GM12878 (cell line): ENCODE results near the gene ANKS4B. TPM values are rescaled to one million over a fixed set of nuclear protein-coding genes. Genes with fewer than 3 reads are reported as not detected.

ENCODE experiments used
- ATAC-seq: fragments of 200-7000 bp; cut with Tn5 transposase; 3 replicates; pipeline ENCODE4 v1.9.1; 2020; ENCODE audit warnings: mild to moderate bottlenecking, moderate library complexity
- BruUV-seq: library from RNA; stranded (reverse); fragments of 400-500 nt; replicated peaks from 2 replicates; lab custom pipeline; 2021; lab: Mats Ljungman, UMichigan
- CTCF ChIA-PET: fragments of 300-600 bp; sonication (Branson Sonifier 250); formaldehyde crosslinking; extraction: SDS; loops from one replicate; lab custom pipeline; 2021; ENCODE audit warnings: inconsistent platforms; lab: Yijun Ruan, JAX
- POLR2A ChIA-PET: fragments of 350-600 bp; formaldehyde crosslinking; extraction: SDS; loops from one replicate; lab custom pipeline; 2021; ENCODE audit warnings: inconsistent platforms; lab: Charles Lee
- RAD21 ChIA-PET: fragments of 300-600 bp; sonication (Branson Sonifier 250); formaldehyde crosslinking; loops from one replicate; lab custom pipeline; 2023; ENCODE audit warnings: antibody characterized with exemption; ENCODE audit not compliant: unreplicated experiment; lab: Charles Lee
- SMC1A ChIA-PET: fragments of 300-600 bp; sonication (Branson Sonifier 250); formaldehyde crosslinking; loops from one replicate; lab custom pipeline; 2023; ENCODE audit not compliant: unreplicated experiment, uncharacterized antibody; lab: Charles Lee
- DNase-seq: peaks from one replicate; pipeline ENCODE4 v3.0.0-alpha.2; 2011; ENCODE audit warnings: low read depth, low spot score
- FAIRE-seq: peaks from 3 replicates; lab custom pipeline; 2011; peaks lifted over from hg19 to GRCh38; lab: Jason Lieb, UNC
- H2AFZ ChIP-seq: 2 replicates; pipeline ENCODE4 v1.6.0; 2011; ENCODE audit warnings: low read depth, low read length, control low read depth; ENCODE audit not compliant: control insufficient read depth
- H3K27ac ChIP-seq: 2 replicates; pipeline ENCODE4 v1.5.1; 2011; ENCODE audit warnings: control low read depth; ENCODE audit not compliant: control insufficient read depth, insufficient read depth
- H3K27me3 ChIP-seq, 2 experiments: replicated peaks in 1 of 2; 2 replicates each; pipeline versions ENCODE4 v1.6.0 to v1.6.1; 2011; ENCODE audit warnings: low read length in 1 of 2; ENCODE audit not compliant: control insufficient read depth in 2 of 2, insufficient read depth in 2 of 2
- H3K36me3 ChIP-seq, 2 experiments: 2 replicates each; pipeline ENCODE4 v1.5.1; 2011; ENCODE audit warnings: low read length in 1 of 2; ENCODE audit not compliant: control insufficient read depth in 2 of 2, insufficient read depth in 2 of 2
- H3K4me1 ChIP-seq: 2 replicates; pipeline ENCODE4 v1.6.1; 2011; ENCODE audit warnings: mild to moderate bottlenecking, low read length, moderate library complexity, mixed read lengths; ENCODE audit not compliant: control insufficient read depth, insufficient read depth
- H3K4me2 ChIP-seq: 2 replicates; pipeline ENCODE4 v1.6.0; 2011; ENCODE audit warnings: control low read depth; ENCODE audit not compliant: control insufficient read depth, insufficient read depth
- H3K4me3 ChIP-seq: fragments of 200-600 bp; sonication (generic); 2 replicates; pipeline ENCODE4 v1.5.1; 2016
- H3K79me2 ChIP-seq: 2 replicates; pipeline ENCODE4 v1.6.0; 2011; ENCODE audit warnings: low read length; ENCODE audit not compliant: control insufficient read depth, insufficient read depth
- H3K9ac ChIP-seq: 2 replicates; pipeline ENCODE4 v1.8.0; 2011; ENCODE audit warnings: low read length, control low read depth, mixed read lengths; ENCODE audit not compliant: control insufficient read depth, insufficient read depth
- H3K9me3 ChIP-seq: replicated peaks from 3 replicates; pipeline ENCODE4 v1.5.1; 2011; ENCODE audit warnings: mild to moderate bottlenecking, low read length; ENCODE audit not compliant: control insufficient read depth, insufficient read depth
- H4K20me1 ChIP-seq: 2 replicates; pipeline ENCODE4 v1.6.0; 2011; ENCODE audit not compliant: control insufficient read depth, insufficient read depth
- CBX3 ChIP-seq: fragments of 200-600 bp; sonication (generic); IDR thresholded peaks from 2 replicates; pipeline ENCODE4 v1.6.1; 2016; ENCODE audit warnings: low read depth, borderline replicate concordance
- CREB1 ChIP-seq: IDR thresholded peaks from 2 replicates; pipeline ENCODE4 v1.6.1; 2012; ENCODE audit warnings: low read depth, mild to moderate bottlenecking, inconsistent platforms
- FOXM1 ChIP-seq: IDR thresholded peaks from 2 replicates; pipeline ENCODE4 v1.6.1; 2012; ENCODE audit warnings: low read depth, mild to moderate bottlenecking, inconsistent platforms, low read length, moderate library complexity
- HDGF ChIP-seq: fragments of 450-650 bp; IDR thresholded peaks from 2 replicates; pipeline ENCODE4 v1.6.1; 2016; ENCODE audit warnings: antibody characterized with exemption
- JUNB ChIP-seq: IDR thresholded peaks from 2 replicates; pipeline ENCODE4 v1.6.1; 2016; ENCODE audit warnings: antibody characterized with exemption, mild to moderate bottlenecking
- JUND ChIP-seq: IDR thresholded peaks from 2 replicates; pipeline ENCODE4 v1.6.1; 2012; ENCODE audit warnings: low read depth, mild to moderate bottlenecking, low read length, improper control_type of control experiment, moderate library complexity
- LARP7 ChIP-seq: fragments of 450-650 bp; IDR thresholded peaks from 2 replicates; pipeline ENCODE4 v1.6.1; 2017; ENCODE audit warnings: mild to moderate bottlenecking
- NFIC ChIP-seq: IDR thresholded peaks from 2 replicates; pipeline ENCODE4 v1.6.1; 2012; ENCODE audit warnings: low read depth, mild to moderate bottlenecking, inconsistent platforms, low read length, moderate library complexity
- POLR2AphosphoS2 ChIP-seq: IDR thresholded peaks from 2 replicates; pipeline ENCODE4 v1.6.1; 2011; ENCODE audit warnings: low read depth, mild to moderate bottlenecking, low read length, improper control_type of control experiment, moderate library complexity
- POLR2AphosphoS5 ChIP-seq: IDR thresholded peaks from 2 replicates; pipeline ENCODE4 v1.6.1; 2011; ENCODE audit warnings: mild to moderate bottlenecking, low read length, inconsistent platforms
- RB1 ChIP-seq: fragments of 450-650 bp; formaldehyde crosslinking; IDR thresholded peaks from 2 replicates; pipeline ENCODE4 v1.6.1; 2017; ENCODE audit warnings: mild to moderate bottlenecking, borderline replicate concordance
- SREBF1 ChIP-seq: IDR thresholded peaks from 2 replicates; pipeline ENCODE4 v1.6.1; 2012; ENCODE audit warnings: mild to moderate bottlenecking, low read length
- YY1 ChIP-seq: IDR thresholded peaks from 2 replicates; pipeline ENCODE4 v1.6.1; 2011; ENCODE audit warnings: low read depth, mild to moderate bottlenecking, low read length
- ZNF622 ChIP-seq: fragments of 450-650 bp; IDR thresholded peaks from 2 replicates; pipeline ENCODE4 v1.6.1; 2017; ENCODE audit warnings: mild to moderate bottlenecking, inconsistent platforms
- ZZZ3 ChIP-seq: IDR thresholded peaks from 2 replicates; pipeline ENCODE4 v1.6.1; 2011; ENCODE audit warnings: low read depth; ENCODE audit not compliant: control insufficient read depth, insufficient read length
- WGBS: methylation state at CpG from one replicate; pipeline ENCODE4 v1.1.6; 2016; ENCODE audit warnings: low lambda C conversion rate; ENCODE audit not compliant: insufficient replicate concordance, insufficient coverage; ENCODE audit errors: missing lambda C conversion rate; 5-methylcytosine and 5-hydroxymethylcytosine counted together
- in situ Hi-C: fragments of 300-500 bp; cut with MboI; formaldehyde crosslinking; loops from 9 replicates; pipeline ENCODE4 v1.14.3; 2018; ENCODE audit warnings: mixed read lengths
- intact Hi-C: fragments of 100-400 bp; cut with micrococcal nuclease; formaldehyde crosslinking; loops from one replicate; pipeline ENCODE4 v1.14.2; 2022; ENCODE audit not compliant: unreplicated experiment
- polyA plus RNA-seq, 11 experiments: library from polyadenylated mRNA; depleted of rRNA in 4 of 11; unstranded in 6 of 11; stranded (reverse) in 5 of 11; fragments of >200 nt; fragmentation: Nextera tagmentation in 4 of 11; fragmentation: Illumina TruSeq in 1 of 11; extraction: Ambion mirVana in 4 of 11; extraction: Trizol in 1 of 11; gene quantifications; 1 replicate in 1 of 11; 2 replicates in 10 of 11; pipeline versions ENCODE4 v1.2.1 to v1.2.3, GENCODE V29; 2011 to 2016; ENCODE audit warnings: inconsistent platforms in 2 of 11, missing spikeins in 2 of 11, low read depth in 1 of 11
- total RNA-seq, 4 experiments: library from RNA; depleted of rRNA in 3 of 4; stranded (reverse); fragments of >200 nt in 3 of 4; fragmentation: Illumina TruSeq in 1 of 4; extraction: Trizol in 1 of 4; gene quantifications; 2 replicates each; pipeline versions ENCODE4 v1.2.1 to v1.2.3, GENCODE V29; 2013 to 2021
- TF ChIP-seq, protein P1 (sequence below): fragments of 450-650 bp; IDR thresholded peaks from 2 replicates; pipeline ENCODE4 v1.6.1; 2017; ENCODE audit warnings: mild to moderate bottlenecking, moderate library complexity
- TF ChIP-seq, protein P2 (sequence below): fragments of 450-650 bp; IDR thresholded peaks from 2 replicates; pipeline ENCODE4 v1.6.1; 2016; ENCODE audit warnings: mild to moderate bottlenecking

Gene ANKS4B
- total and polyA plus RNA-seq, 10 of the 15 experiments (the other 5 are each of a cell fraction or from before 2014, with no cell fraction given) = 0.01 to 0.11 (median 0.05) TPM; not detected in 6

DNA sequence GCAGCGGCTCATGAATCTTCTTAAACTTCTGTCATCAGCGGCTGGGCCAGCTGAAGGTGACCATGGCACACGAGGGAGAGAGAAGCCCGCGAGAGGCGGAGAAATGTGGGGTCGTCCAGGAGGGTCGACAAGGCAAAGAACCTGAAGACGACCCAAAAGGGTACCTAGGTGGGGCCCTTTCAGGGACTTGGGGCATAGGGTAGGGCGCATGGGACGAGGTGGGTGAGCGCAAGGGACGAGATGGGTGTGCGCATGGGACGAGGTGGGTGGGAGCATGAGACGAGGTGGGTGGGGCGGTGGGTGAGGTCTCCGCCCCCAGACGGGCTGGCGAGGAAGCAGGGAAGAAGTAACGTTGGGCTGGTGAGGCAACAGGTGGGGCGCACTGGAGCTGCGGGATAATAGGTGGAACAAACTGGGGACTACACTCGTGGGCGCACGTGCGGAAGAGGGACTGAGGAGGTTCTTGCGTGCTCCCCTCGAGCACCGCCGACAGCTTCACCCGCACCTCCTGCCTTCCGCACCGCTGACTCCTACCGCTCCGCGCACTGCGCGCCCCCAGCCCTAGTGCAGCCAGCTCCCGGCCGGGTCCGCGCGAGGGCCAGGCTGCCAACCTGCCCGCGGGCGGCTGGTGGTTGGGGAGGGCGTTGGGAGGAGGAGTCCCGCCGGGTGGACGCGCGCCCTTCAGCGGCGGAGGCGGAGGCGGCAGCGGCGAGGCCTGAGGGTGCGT lies 67.8 kb downstream of the ANKS4B start:
- ATAC-seq = peak; percentile 87
- peak; percentile 44 for FAIRE-seq
- TF ChIP-seq JUNB = no peak
- TF ChIP-seq POLR2AphosphoS5 = no peak
- TF ChIP-seq JUND = no peak
- no peak for TF ChIP-seq NFIC
- no peak for TF ChIP-seq CREB1
- peak; percentile 97 for TF ChIP-seq HDGF
- TF ChIP-seq, protein P1, sequence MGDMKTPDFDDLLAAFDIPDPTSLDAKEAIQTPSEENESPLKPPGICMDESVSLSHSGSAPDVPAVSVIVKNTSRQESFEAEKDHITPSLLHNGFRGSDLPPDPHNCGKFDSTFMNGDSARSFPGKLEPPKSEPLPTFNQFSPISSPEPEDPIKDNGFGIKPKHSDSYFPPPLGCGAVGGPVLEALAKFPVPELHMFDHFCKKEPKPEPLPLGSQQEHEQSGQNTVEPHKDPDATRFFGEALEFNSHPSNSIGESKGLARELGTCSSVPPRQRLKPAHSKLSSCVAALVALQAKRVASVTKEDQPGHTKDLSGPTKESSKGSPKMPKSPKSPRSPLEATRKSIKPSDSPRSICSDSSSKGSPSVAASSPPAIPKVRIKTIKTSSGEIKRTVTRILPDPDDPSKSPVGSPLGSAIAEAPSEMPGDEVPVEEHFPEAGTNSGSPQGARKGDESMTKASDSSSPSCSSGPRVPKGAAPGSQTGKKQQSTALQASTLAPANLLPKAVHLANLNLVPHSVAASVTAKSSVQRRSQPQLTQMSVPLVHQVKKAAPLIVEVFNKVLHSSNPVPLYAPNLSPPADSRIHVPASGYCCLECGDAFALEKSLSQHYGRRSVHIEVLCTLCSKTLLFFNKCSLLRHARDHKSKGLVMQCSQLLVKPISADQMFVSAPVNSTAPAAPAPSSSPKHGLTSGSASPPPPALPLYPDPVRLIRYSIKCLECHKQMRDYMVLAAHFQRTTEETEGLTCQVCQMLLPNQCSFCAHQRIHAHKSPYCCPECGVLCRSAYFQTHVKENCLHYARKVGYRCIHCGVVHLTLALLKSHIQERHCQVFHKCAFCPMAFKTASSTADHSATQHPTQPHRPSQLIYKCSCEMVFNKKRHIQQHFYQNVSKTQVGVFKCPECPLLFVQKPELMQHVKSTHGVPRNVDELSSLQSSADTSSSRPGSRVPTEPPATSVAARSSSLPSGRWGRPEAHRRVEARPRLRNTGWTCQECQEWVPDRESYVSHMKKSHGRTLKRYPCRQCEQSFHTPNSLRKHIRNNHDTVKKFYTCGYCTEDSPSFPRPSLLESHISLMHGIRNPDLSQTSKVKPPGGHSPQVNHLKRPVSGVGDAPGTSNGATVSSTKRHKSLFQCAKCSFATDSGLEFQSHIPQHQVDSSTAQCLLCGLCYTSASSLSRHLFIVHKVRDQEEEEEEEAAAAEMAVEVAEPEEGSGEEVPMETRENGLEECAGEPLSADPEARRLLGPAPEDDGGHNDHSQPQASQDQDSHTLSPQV = no peak
- no peak for TF ChIP-seq ZZZ3
- TF ChIP-seq SREBF1 = no peak
- TF ChIP-seq POLR2AphosphoS2 = no peak; the same call in 1 of the 2 replicates
- no peak for TF ChIP-seq CBX3
- TF ChIP-seq, protein P2, sequence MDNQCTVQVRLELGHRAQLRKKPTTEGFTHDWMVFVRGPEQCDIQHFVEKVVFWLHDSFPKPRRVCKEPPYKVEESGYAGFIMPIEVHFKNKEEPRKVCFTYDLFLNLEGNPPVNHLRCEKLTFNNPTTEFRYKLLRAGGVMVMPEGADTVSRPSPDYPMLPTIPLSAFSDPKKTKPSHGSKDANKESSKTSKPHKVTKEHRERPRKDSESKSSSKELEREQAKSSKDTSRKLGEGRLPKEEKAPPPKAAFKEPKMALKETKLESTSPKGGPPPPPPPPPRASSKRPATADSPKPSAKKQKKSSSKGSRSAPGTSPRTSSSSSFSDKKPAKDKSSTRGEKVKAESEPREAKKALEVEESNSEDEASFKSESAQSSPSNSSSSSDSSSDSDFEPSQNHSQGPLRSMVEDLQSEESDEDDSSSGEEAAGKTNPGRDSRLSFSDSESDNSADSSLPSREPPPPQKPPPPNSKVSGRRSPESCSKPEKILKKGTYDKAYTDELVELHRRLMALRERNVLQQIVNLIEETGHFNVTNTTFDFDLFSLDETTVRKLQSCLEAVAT = no peak
- TF ChIP-seq ZNF622 = no peak
- TF ChIP-seq RB1 = peak; percentile 67; the same call in 1 of the 2 replicates
- TF ChIP-seq FOXM1 = no peak
- no peak; the same call in 1 of the 2 replicates for TF ChIP-seq YY1
- peak; percentile 94 for TF ChIP-seq LARP7

More for the DNA sequence above, 67.8 kb downstream of the ANKS4B start:
- 1% methylated on average over 42 of the region's 60 CpGs for WGBS
- DNase-seq = peak; percentile 66
- Histone ChIP-seq H4K20me1 (no peaks in the 10 kb centered on the region), H3K27ac (peak overlapping the region; percentile 54), H3K4me2 (peak overlapping the region; percentile 92), H3K9ac (peak overlapping the region; percentile 77), H2AFZ (peak overlapping the region; percentile 76), H3K79me2 (no peaks in the 10 kb centered on the region), H3K4me3 (peak overlapping the region; percentile 90), H3K9me3 (no peaks in the 10 kb centered on the region), H3K27me3 (no peaks in the 10 kb centered on the region), H3K36me3 (no peaks in the 10 kb centered on the region), H3K4me1 (no peaks in the 10 kb centered on the region)
- SMC1A ChIA-PET = interaction anchor here (0.6 to 10.6 kb wide), 22 partner anchors 9 to 501 kb away, joined by 3 to 87 read pairs (median 4); partner anchors contain the start of genes CRYM and LDAF1
- intact Hi-C loops (loop anchor here (2.0 kb wide), 2 partner anchors 25 to 253 kb away; no protein-coding TSS in a partner anchor), in situ Hi-C loops (no loop called here)
- RAD21 ChIA-PET = interaction anchor here (0.6 to 3.5 kb wide), 24 partner anchors 15 to 451 kb away, joined by 3 to 62 read pairs (median 4); partner anchors contain the start of genes CRYM and LDAF1
- POLR2A ChIA-PET = interaction anchor here (0.5 to 1.9 kb wide), 7 partner anchors 29 to 146 kb away, joined by 3 to 7 read pairs (median 4); partner anchors contain the start of gene LDAF1
- CTCF ChIA-PET = interaction anchor here (0.6 to 3.8 kb wide), 22 partner anchors 11 to 1343 kb away, joined by 3 to 90 read pairs (median 5); partner anchors contain the start of gene LDAF1
- no TSS peak for BruUV-seq
